Neuronal stem cell (in vitro differentiated cells): Measurements from ENCODE around the gene SELENOM.

Source experiments
- DNase-seq: peaks from one replicate; pipeline ENCODE4 v3.0.0-alpha.2; 2013; ENCODE audit warnings: low spot score
- H2AFZ ChIP-seq: one replicate; pipeline ENCODE4 v1.6.1; 2013; ENCODE audit warnings: mild to moderate bottlenecking, low read length, inconsistent platforms
- H2AK5ac ChIP-seq: 2 replicates; pipeline ENCODE4 v1.6.1; 2013; ENCODE audit warnings: low read depth, mild to moderate bottlenecking, inconsistent platforms, low read length, moderate library complexity, mixed read lengths
- H2BK120ac ChIP-seq: 2 replicates; pipeline ENCODE4 v1.6.1; 2013; ENCODE audit warnings: low read depth, mild to moderate bottlenecking, inconsistent platforms, low read length, moderate library complexity, mixed read lengths
- H2BK12ac ChIP-seq: one replicate; pipeline ENCODE4 v1.6.1; 2013; ENCODE audit warnings: low read length, inconsistent platforms
- H2BK15ac ChIP-seq: 2 replicates; pipeline ENCODE4 v1.6.1; 2013; ENCODE audit warnings: mild to moderate bottlenecking, low read length, inconsistent platforms, mixed read lengths
- H2BK5ac ChIP-seq: one replicate; pipeline ENCODE4 v1.6.1; 2013; ENCODE audit warnings: inconsistent platforms, mild to moderate bottlenecking, low read length, moderate library complexity
- H3K14ac ChIP-seq: one replicate; pipeline ENCODE4 v1.6.1; 2013; ENCODE audit warnings: low read length, inconsistent platforms
- H3K18ac ChIP-seq: 2 replicates; pipeline ENCODE4 v1.6.1; 2013; ENCODE audit warnings: low read length, inconsistent platforms
- H3K23ac ChIP-seq: 2 replicates; pipeline ENCODE4 v1.6.1; 2013; ENCODE audit warnings: low read depth, mild to moderate bottlenecking, mixed read lengths, low read length, inconsistent platforms; ENCODE audit not compliant: poor library complexity
- H3K27ac ChIP-seq: replicated peaks from 3 replicates; pipeline ENCODE4 v1.5.1; 2013; ENCODE audit warnings: low read length, inconsistent platforms
- H3K27me3 ChIP-seq, 3 experiments: 2 replicates each; pipeline ENCODE4 v1.6.1; 2013; ENCODE audit warnings: low read length in 3 of 3, mild to moderate bottlenecking in 2 of 3, inconsistent platforms in 1 of 3, low read depth in 1 of 3, mixed read lengths in 1 of 3, moderate library complexity in 1 of 3; ENCODE audit not compliant: control insufficient read depth in 3 of 3, insufficient read depth in 3 of 3
- H3K36me3 ChIP-seq, 2 donors: replicated peaks in 1 of 2; 2 replicates each; pipeline ENCODE4 v1.6.1; 2013; ENCODE audit warnings: low read length in 2 of 2; ENCODE audit not compliant: control insufficient read depth in 2 of 2, insufficient read depth in 2 of 2
- H3K4ac ChIP-seq: 2 replicates; pipeline ENCODE4 v1.6.1; 2013; ENCODE audit warnings: inconsistent platforms, mild to moderate bottlenecking, low read length, moderate library complexity
- H3K4me1 ChIP-seq, 2 donors: 1 replicate in 1 of 2; 2 replicates in 1 of 2; pipeline ENCODE4 v1.6.1; 2013; ENCODE audit warnings: low read length in 2 of 2, low read depth in 1 of 2; ENCODE audit not compliant: control insufficient read depth in 2 of 2, insufficient read depth in 1 of 2
- H3K4me2 ChIP-seq: one replicate; pipeline ENCODE4 v1.6.1; 2013; ENCODE audit warnings: mild to moderate bottlenecking, low read length, inconsistent platforms; ENCODE audit not compliant: insufficient read depth, poor library complexity, severe bottlenecking
- H3K4me3 ChIP-seq, 2 donors: 2 replicates each; pipeline ENCODE4 v1.5.1; 2013; ENCODE audit warnings: low read length in 2 of 2, mild to moderate bottlenecking in 2 of 2, inconsistent platforms in 1 of 2, moderate library complexity in 1 of 2
- H3K79me1 ChIP-seq: one replicate; pipeline ENCODE4 v1.6.1; 2013; ENCODE audit warnings: low read depth, mild to moderate bottlenecking, inconsistent platforms, low read length, moderate library complexity
- H3K9ac ChIP-seq: one replicate; pipeline ENCODE4 v1.6.1; 2013; ENCODE audit warnings: mild to moderate bottlenecking, low read depth, low read length, inconsistent platforms; ENCODE audit not compliant: poor library complexity
- H3K9me3 ChIP-seq, 2 donors: replicated peaks in 1 of 2; 2 replicates each; pipeline versions ENCODE3 to v1.6.1; 2013; ENCODE audit warnings: low read length in 2 of 2, mild to moderate bottlenecking in 2 of 2, inconsistent platforms in 1 of 2, low read depth in 1 of 2, mixed read lengths in 1 of 2, moderate library complexity in 1 of 2; ENCODE audit not compliant: control insufficient read depth in 2 of 2, insufficient read depth in 1 of 2
- H4K8ac ChIP-seq: one replicate; pipeline ENCODE4 v1.6.1; 2013; ENCODE audit warnings: low read depth, mild to moderate bottlenecking, inconsistent platforms, low read length, moderate library complexity
- H4K91ac ChIP-seq: one replicate; pipeline ENCODE4 v1.6.1; 2013; ENCODE audit warnings: low read length, low read depth, mild to moderate bottlenecking, inconsistent platforms; ENCODE audit not compliant: poor library complexity
- WGBS, 2 donors: extraction: QIAGEN DNeasy Blood & Tissue Kit; methylation state at CpG; one replicate each; pipeline ENCODE4 v1.1.7; 2013; ENCODE audit warnings: missing lambda C conversion rate in 2 of 2, mixed read lengths in 1 of 2; ENCODE audit not compliant: insufficient read length in 2 of 2, insufficient replicate concordance in 1 of 2; ENCODE audit errors: extremely low coverage in 2 of 2; 5-methylcytosine and 5-hydroxymethylcytosine counted together

SELENOM gene

GRCh38 chr22:31138126-31138525 is 30.8 kb upstream of the SELENOM start:
- H2BK5ac ChIP-seq, result no peak overlapping the region
- no peak for DNase-seq

DNA sequence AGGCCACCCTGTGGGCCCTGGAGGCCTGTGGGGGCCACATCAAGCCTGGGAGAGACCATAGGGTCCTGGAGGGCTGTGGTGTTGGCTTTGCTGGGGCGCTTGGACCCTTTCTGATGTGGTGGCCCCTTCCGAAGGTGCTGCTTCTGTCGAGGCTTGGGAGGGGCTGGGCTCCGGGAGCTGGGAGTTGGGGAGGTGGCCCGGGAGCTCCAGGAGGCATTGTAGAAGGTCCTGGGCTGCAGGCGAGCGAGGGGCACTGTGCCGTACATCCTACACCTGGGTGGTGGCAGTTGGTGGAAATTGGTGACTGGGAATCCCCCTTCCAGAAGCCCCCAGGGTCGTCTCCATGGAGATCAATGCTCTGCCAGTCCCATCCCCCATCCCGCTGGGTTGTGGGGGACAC is 30.4 kb upstream of the SELENOM start:
- H2BK12ac ChIP-seq, result no peak overlapping the region
- H2AK5ac ChIP-seq, result no peak overlapping the region
- H2BK120ac ChIP-seq, result no peak overlapping the region
- H4K91ac ChIP-seq, result no peak overlapping the region
- H3K27ac ChIP-seq, result no peak overlapping the region
- WGBS, 2 donors, result no CpG with 5 or more reads among the region's 10 CpGs
- H3K4me2 ChIP-seq, result no peak overlapping the region
- peaks cover 15 to 24% of the 10 kb centered on the region in 2 donors for H3K4me1 ChIP-seq
- H2AFZ ChIP-seq, result no peak overlapping the region
- no peak overlapping the region for H2BK5ac ChIP-seq
- no peak overlapping the region for H3K14ac ChIP-seq
- H3K36me3 ChIP-seq, result peaks cover 30 to 60% of the 10 kb centered on the region in 2 donors
- H3K4ac ChIP-seq, result no peak overlapping the region
- DNase-seq, result no peak
- peaks cover 0 to 3% (median 0%) of the 10 kb centered on the region in 3 experiments for H3K27me3 ChIP-seq
- H3K18ac ChIP-seq, result no peak overlapping the region
- H3K9ac ChIP-seq, result no peak overlapping the region
- H2BK15ac ChIP-seq, result no peak overlapping the region
- no peak overlapping the region for H3K4me3 ChIP-seq
- H4K8ac ChIP-seq, result peak overlapping the region; percentile 56
- H3K9me3 ChIP-seq, result no peaks in the 10 kb centered on the region
- H3K23ac ChIP-seq, result no peak overlapping the region
- peaks cover 12% of the 10 kb centered on the region for H3K79me1 ChIP-seq

More at GRCh38 chr22:31138126-31138525, 30.8 kb upstream of the SELENOM start:
- H4K91ac ChIP-seq, result no peak overlapping the region
- peak overlapping the region in 1 of 2 donors; percentile 61 for H3K4me3 ChIP-seq
- no peak overlapping the region for H2BK12ac ChIP-seq
- no peak overlapping the region for H3K4ac ChIP-seq
- H2AFZ ChIP-seq, result no peak overlapping the region
- H3K4me2 ChIP-seq, result no peak overlapping the region
- H4K8ac ChIP-seq, result no peak overlapping the region
- H3K4me1 ChIP-seq, result peaks cover 15 to 24% of the 10 kb centered on the region in 2 donors
- no peaks in the 10 kb centered on the region for H3K9me3 ChIP-seq
- no peak overlapping the region for H2BK15ac ChIP-seq
- no peak overlapping the region for H3K27ac ChIP-seq
- peaks cover 12% of the 10 kb centered on the region for H3K79me1 ChIP-seq
- H2AK5ac ChIP-seq, result peak overlapping the region; percentile 49
- peak overlapping the region; percentile 55 for H3K9ac ChIP-seq
- H3K27me3 ChIP-seq, result peaks cover 0 to 7% (median 0%) of the 10 kb centered on the region in 3 experiments
- H3K18ac ChIP-seq, result peak overlapping the region; percentile 50
- no peak overlapping the region for H2BK120ac ChIP-seq
- no CpG with 5 or more reads among the region's 10 CpGs for WGBS, 2 donors
- no peak overlapping the region for H3K23ac ChIP-seq
- H3K36me3 ChIP-seq, result peaks cover 28 to 56% of the 10 kb centered on the region in 2 donors
- peak overlapping the region; percentile 22 for H3K14ac ChIP-seq

DNA sequence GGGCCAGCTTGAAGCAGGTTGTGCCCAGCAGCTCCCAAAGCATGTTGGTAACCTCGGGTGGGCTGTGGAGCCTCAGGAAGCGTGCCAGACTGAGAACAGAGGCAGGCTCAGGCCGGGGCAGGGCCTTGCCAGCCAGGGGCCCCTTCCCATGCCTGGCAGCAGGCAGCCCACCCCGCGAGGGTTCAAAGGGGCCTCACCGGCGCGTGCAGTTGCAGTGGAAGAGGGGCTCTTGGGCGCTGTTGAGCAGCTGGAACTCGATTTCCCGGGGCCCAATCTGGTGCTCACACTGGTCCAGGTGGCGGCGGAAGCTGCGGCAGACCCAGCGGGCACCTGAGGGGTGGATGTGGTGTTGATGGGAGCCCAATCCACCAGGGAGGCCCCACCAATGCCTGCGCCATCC is 29.3 kb upstream of the SELENOM start:
- Histone ChIP-seq H3K79me1 (peaks cover 12% of the 10 kb centered on the region), H2BK12ac (no peak overlapping the region), H4K91ac (no peak overlapping the region), H2BK15ac (no peak overlapping the region), H3K27me3 (no peaks in the 10 kb centered on the region), H2AFZ (no peak overlapping the region), H2AK5ac (no peak overlapping the region), H3K4ac (no peak overlapping the region), H3K4me1 (peaks cover 15 to 24% of the 10 kb centered on the region in 2 donors), H2BK120ac (no peak overlapping the region), H3K18ac (no peak overlapping the region), H3K9ac (no peak overlapping the region), H4K8ac (no peak overlapping the region), H3K27ac (no peak overlapping the region), H3K14ac (no peak overlapping the region), H3K23ac (no peak overlapping the region), H3K9me3 (no peaks in the 10 kb centered on the region), H3K4me3 (no peak overlapping the region), H3K4me2 (no peak overlapping the region), H3K36me3 (peaks cover 30 to 60% of the 10 kb centered on the region in 2 donors), H2BK5ac (no peak overlapping the region)
- no CpG with 5 or more reads among the region's 16 CpGs for WGBS, 2 donors
- no peak for DNase-seq

DNA sequence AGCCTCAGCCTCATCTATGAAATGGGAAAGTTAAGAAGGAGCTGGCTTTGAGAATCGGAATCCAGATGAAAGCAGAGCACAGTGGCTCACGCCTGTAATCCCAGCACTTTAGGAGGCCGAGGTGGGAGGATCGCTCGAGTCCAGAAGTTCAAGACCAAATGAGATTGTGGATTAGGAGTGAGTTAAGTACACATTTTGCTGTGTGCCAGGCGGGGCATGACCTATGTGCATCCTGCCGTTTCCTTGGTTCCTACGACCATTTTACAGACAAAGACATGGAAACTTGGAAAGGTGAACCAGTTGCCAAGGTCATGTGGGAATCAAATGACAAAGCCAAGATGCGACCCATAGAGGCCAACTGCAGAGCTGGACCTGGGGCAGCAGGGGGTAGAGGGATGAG is 28.8 kb upstream of the SELENOM start:
- no CpG with 5 or more reads among the region's 9 CpGs for WGBS, 2 donors
- peaks cover 15 to 24% of the 10 kb centered on the region in 2 donors for H3K4me1 ChIP-seq

More for the DNA sequence above, 28.8 kb upstream of the SELENOM start:
- H3K14ac ChIP-seq, result no peak overlapping the region
- H3K23ac ChIP-seq, result no peak overlapping the region
- H3K4me2 ChIP-seq, result no peak overlapping the region
- peaks cover 12% of the 10 kb centered on the region for H3K79me1 ChIP-seq
- H3K4ac ChIP-seq, result no peak overlapping the region
- H2BK5ac ChIP-seq, result no peak overlapping the region
- H4K8ac ChIP-seq, result no peak overlapping the region
- H4K91ac ChIP-seq, result no peak overlapping the region
- H3K9me3 ChIP-seq, result no peaks in the 10 kb centered on the region
- no peak for DNase-seq
- H3K4me3 ChIP-seq, result no peak overlapping the region
- no peak overlapping the region for H2BK12ac ChIP-seq
- no peak overlapping the region for H3K9ac ChIP-seq
- H2AFZ ChIP-seq, result no peak overlapping the region
- no peak overlapping the region for H2AK5ac ChIP-seq
- H2BK120ac ChIP-seq, result no peak overlapping the region
- H2BK15ac ChIP-seq, result no peak overlapping the region
- H3K27ac ChIP-seq, result no peak overlapping the region
- peaks cover 30 to 60% of the 10 kb centered on the region in 2 donors for H3K36me3 ChIP-seq
- no peak overlapping the region for H3K18ac ChIP-seq
- no peaks in the 10 kb centered on the region for H3K27me3 ChIP-seq
